ENCODE results near the gene KDM6B. TPM values are rescaled to one million over a fixed set of nuclear protein-coding genes. Genes with fewer than 3 reads are reported as not detected.

KDM6B gene
- total RNA-seq, 5 donors from 2014 or later (not counting 1 experiment from before 2014, with no cell fraction given) = 87.3 to 180 (median 108) TPM

DNA sequence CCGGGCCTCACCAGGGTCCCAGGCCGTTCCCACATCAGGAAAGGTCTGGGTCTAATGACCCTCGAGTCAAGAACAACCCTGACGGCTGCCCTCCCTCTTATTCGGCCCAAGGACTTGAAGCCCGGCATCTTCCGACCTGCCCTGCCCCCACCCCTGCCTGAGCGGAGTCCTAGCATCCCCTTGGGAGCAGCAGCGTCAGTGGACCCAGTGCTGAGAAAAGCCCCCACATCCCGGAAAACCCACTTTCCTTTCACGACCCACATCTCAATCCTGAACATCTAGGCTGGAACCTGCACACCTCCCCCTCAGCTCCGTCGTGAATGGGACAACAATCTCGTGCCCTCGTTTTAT is 21.6 kb downstream of the KDM6B start:
- Histone ChIP-seq H3K9me3 (no peaks in the 10 kb centered on the region), H3K4me3 (ENCODE audit: control insufficient read depth in 1 of 2, extremely low read depth in 1 of 2, low read length in 1 of 2) (no peak overlapping the region), H3K27me3 (replicated peaks in 1 of 2; ENCODE audit: control insufficient read depth in 2 of 2, extremely low read depth in 1 of 2, insufficient read depth in 2 of 2, low read length in 1 of 2) (no peaks in the 10 kb centered on the region), H3K4me1 (ENCODE audit: control insufficient read depth in 1 of 2, extremely low read depth in 1 of 2, insufficient read depth in 2 of 2, low read length in 2 of 2) (peaks cover 15 to 53% of the 10 kb centered on the region in 2 experiments), H3K36me3 (ENCODE audit: control insufficient read depth in 2 of 2, extremely low read depth in 1 of 2, insufficient read depth in 1 of 2, low read length in 1 of 2) (peaks cover 3 to 18% of the 10 kb centered on the region in 2 donors), H3K27ac (ENCODE audit: low read length) (no peak overlapping the region)
- Mint-ChIP-seq H3K9me3 (no peaks in the 10 kb centered on the region), H3K36me3 (peaks cover 7% of the 10 kb centered on the region), H3K27me3 (no peaks in the 10 kb centered on the region), H3K4me3 (peak overlapping the region in 1 of 3 donors; percentile 13), H3K27ac (peak overlapping the region in 1 of 2 donors; percentile 48), H3K4me1 (peaks cover 15 to 22% (median 19%) of the 10 kb centered on the region in 3 donors)
- POLR2A ChIA-PET = interaction anchor here (0.6 to 1.9 kb wide), 3 partner anchors 11 to 43 kb away, joined by 6 to 13 read pairs (median 11); no protein-coding TSS in a partner anchor
- CTCF ChIA-PET = no interaction called here
- DNase-seq = no peak
- WGBS (ENCODE audit: insufficient coverage) = 53% methylated on average over 12 of the region's 15 CpGs
- ATAC-seq (replicated peaks in 1 of 4) = no peak

DNA sequence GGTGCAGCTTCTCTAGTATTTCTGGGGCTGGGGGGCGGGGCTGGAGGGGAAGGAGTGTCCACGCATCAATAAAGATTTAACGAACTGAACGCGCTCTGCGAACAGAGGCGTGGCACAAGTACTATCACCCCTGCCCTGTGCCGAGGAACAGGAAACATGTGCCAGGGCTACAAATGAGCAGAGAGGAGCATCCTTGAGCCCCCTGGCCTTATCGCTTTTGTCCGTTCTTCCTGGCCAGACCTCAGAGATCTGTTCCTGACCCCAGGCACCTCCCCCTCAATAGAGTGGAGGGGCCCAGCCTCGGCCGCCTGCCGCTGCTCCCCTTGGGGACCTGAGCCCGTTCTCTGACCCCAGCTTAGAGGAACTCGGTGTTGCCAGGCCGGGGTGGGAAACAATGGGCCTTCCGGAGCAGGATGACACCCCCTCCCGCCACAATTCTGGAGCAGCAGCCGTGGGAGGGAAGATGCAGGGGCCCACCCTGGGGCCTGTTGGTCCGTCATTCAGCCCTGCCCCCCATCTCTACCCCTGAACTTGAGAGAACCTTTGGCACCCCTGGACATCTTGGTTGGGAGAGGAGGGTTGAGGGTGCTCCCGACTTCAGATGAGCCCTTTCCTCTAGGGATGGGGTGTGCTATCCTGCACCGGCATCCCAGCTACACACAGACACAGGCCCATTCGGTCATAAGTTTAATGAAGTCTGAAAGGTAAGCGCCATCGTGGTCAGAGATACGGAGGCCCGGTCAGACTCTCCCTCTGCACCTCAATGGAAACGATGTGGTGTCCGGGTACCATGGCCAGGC is 22.2 kb downstream of the KDM6B start:
- ChIA-PET CTCF (interaction anchor here in 1 of 2 donors (1.0 to 1.5 kb wide), 6 partner anchors 11 to 169 kb away, joined by 3 to 9 read pairs (median 7); partner anchors contain the start of genes KDM6B, RNF227, TP53 and WRAP53), POLR2A (interaction anchor here (0.6 to 1.9 kb wide), 4 partner anchors 11 to 42 kb away, joined by 6 to 13 read pairs (median 10); no protein-coding TSS in a partner anchor)
- Histone ChIP-seq H3K9me3 (no peaks in the 10 kb centered on the region), H3K27me3 (replicated peaks in 1 of 2; ENCODE audit: control insufficient read depth in 2 of 2, extremely low read depth in 1 of 2, insufficient read depth in 2 of 2, low read length in 1 of 2) (no peaks in the 10 kb centered on the region), H3K4me1 (ENCODE audit: control insufficient read depth in 1 of 2, extremely low read depth in 1 of 2, insufficient read depth in 2 of 2, low read length in 2 of 2) (peaks cover 14 to 48% of the 10 kb centered on the region in 2 experiments), H3K27ac (ENCODE audit: low read length) (peak overlapping the region; percentile 89), H3K4me3 (ENCODE audit: control insufficient read depth in 1 of 2, extremely low read depth in 1 of 2, low read length in 1 of 2) (peak overlapping the region; percentile 72 to 83), H3K36me3 (ENCODE audit: control insufficient read depth in 2 of 2, extremely low read depth in 1 of 2, insufficient read depth in 1 of 2, low read length in 1 of 2) (peaks cover 3 to 21% of the 10 kb centered on the region in 2 donors)
- DNase-seq (peak in 9 of 35 experiments; percentile 16 to 48 (median 31)), ATAC-seq (replicated peaks in 1 of 4) (no peak)
- H3K4me1 Mint-ChIP-seq = peaks cover 9 to 17% (median 13%) of the 10 kb centered on the region in 3 donors
- H3K36me3 Mint-ChIP-seq = peaks cover 7% of the 10 kb centered on the region
- no peak overlapping the region for H3K27ac Mint-ChIP-seq
- H3K4me3 Mint-ChIP-seq = no peak overlapping the region
- H3K27me3 Mint-ChIP-seq = no peaks in the 10 kb centered on the region
- no peaks in the 10 kb centered on the region for H3K9me3 Mint-ChIP-seq
- WGBS (ENCODE audit: insufficient coverage) = 11% methylated on average over 24 of the region's 29 CpGs

DNA sequence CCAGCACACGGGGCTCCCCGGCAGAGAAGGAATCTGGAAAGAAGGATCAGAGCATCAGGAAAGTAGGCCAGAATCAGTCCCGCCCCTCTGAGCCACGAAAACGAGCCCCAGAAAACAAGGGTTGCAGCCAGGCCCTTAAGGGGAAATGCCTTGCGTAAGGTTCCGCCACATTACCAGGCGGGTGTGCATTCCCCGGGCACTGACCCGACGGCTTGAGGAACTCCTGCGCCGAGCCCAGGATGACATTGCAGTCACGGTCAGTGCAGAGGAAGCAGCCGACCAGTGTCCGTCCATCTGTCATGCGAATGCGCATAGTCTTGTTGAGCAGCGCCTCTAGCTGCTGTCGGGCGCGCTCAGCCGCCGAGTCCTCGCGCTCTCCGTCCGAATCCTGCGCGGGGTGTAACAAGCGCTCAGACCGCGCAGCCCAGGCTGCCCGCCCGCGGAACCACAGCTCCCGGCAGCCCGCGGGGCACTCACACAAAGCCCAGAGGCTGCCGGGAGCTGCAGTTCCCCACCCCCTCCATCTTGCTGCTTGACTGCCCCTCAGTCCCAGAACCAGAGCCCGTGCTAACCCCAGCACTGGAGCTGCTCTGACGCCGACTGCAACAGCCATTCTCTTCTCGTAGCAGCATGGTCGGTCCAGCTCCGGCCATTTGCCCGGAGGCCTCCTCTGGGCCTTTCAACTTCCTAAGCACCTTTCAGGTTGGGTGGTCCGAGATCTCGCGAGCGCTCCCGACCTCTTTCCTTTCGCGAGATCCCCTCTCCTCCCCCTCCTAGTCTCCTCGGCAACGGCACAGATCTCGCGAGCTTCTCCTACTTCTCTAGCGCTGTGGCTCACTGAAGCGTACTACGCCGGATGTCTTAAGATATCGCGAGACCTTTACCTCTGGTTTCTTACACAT is 23.0 kb downstream of the KDM6B start, which contains the start of gene NAA38:
Gene NAA38, minus strand, starts transcription at position 749 of the 902 bp plus-strand sequence. Its CDS starts 96 bp downstream, at position 653.
- ChIA-PET POLR2A (interaction anchor here in 1 of 2 donors (0.5 to 1.9 kb wide), 7 partner anchors 12 to 148 kb away, joined by 3 to 11 read pairs (median 3); no protein-coding TSS in a partner anchor), CTCF (interaction anchor here (0.5 to 1.5 kb wide), 17 partner anchors 11 to 503 kb away, joined by 3 to 9 read pairs (median 4); partner anchors contain the start of genes KDM6B (in 1 of the 2), RNF227 (in 1 of the 2), TP53 (in 1 of the 2) and WRAP53 (in 1 of the 2))
- ATAC-seq (replicated peaks in 1 of 4) (peak; percentile 83 to 90 (median 88)), DNase-seq (peak; percentile 88 to 98 (median 95))
- no peak within 1 kb of the TSS for H3K27ac Mint-ChIP-seq
- H3K36me3 ChIP-seq (ENCODE audit: control insufficient read depth in 2 of 2, extremely low read depth in 1 of 2, insufficient read depth in 1 of 2, low read length in 1 of 2) = peaks cover 3 to 21% of the 10 kb centered on the region in 2 donors
- peaks cover 7% of the 10 kb centered on the region for H3K36me3 Mint-ChIP-seq
- no peaks in the 10 kb centered on the region for H3K27me3 ChIP-seq (replicated peaks in 1 of 2; ENCODE audit: control insufficient read depth in 2 of 2, extremely low read depth in 1 of 2, insufficient read depth in 2 of 2, low read length in 1 of 2)
- under 1% methylated on average over 64 of the region's 64 CpGs for WGBS (ENCODE audit: insufficient coverage)
- no peak within 1 kb of the TSS for H3K4me3 Mint-ChIP-seq
- H3K4me3 ChIP-seq (ENCODE audit: control insufficient read depth in 1 of 2, extremely low read depth in 1 of 2, low read length in 1 of 2) = peak within 1 kb of the TSS; percentile 72 to 83
- peaks cover under 1 to 8% (median 5%) of the 10 kb centered on the region in 3 donors for H3K4me1 Mint-ChIP-seq
- peaks cover 12 to 40% of the 10 kb centered on the region in 2 experiments for H3K4me1 ChIP-seq (ENCODE audit: control insufficient read depth in 1 of 2, extremely low read depth in 1 of 2, insufficient read depth in 2 of 2, low read length in 2 of 2)
- no peaks in the 10 kb centered on the region for H3K9me3 ChIP-seq
- peak within 1 kb of the TSS; percentile 89 for H3K27ac ChIP-seq (ENCODE audit: low read length)
- no peaks in the 10 kb centered on the region for H3K9me3 Mint-ChIP-seq
- no peaks in the 10 kb centered on the region for H3K27me3 Mint-ChIP-seq

DNA sequence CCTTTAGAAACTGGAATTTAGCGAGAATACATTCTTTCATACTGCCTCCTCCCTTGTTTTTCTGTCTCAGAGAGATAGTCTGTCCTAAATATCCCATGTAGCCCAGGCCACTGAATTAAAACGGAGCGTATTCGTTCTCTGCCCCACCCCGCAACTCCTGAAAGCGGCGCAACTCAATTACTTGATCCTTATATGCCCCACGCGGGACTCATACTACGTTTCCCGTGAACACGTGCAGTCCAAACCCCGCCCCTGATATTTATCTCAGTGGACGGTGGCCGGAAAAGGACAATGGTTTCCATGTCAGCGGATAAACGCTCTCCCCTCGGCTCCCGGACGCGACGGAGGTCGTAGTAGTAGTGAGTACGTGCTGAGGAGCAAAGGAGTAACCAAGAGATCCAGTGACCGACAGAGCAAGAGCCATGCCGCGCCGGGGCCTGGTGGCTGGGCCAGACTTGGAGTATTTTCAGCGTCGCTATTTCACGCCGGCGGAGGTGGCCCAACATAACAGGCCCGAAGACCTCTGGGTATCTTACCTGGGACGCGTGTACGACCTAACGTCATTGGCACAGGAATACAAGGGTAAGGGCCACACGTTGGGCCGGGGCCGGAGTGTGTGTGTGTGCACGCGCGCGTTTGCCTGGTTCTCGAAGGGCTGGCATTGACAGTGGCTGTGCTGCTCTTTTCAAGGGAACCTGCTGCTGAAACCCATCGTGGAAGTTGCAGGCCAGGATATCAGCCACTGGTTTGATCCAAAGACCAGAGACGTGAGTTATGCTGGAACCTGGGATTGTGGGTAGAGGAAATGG is 23.9 kb downstream of the KDM6B start, which contains the start of gene CYB5D1:
Gene CYB5D1, plus strand, starts transcription at position 291 of the 809 bp plus-strand sequence. Its CDS starts 132 bp downstream, at position 423.
- H3K27me3 ChIP-seq (replicated peaks in 1 of 2; ENCODE audit: control insufficient read depth in 2 of 2, extremely low read depth in 1 of 2, insufficient read depth in 2 of 2, low read length in 1 of 2) = no peaks in the 10 kb centered on the region
- H3K27me3 Mint-ChIP-seq = no peaks in the 10 kb centered on the region
- H3K27ac Mint-ChIP-seq = no peak within 1 kb of the TSS
- H3K4me1 Mint-ChIP-seq = peaks cover 4 to 5% (median 5%) of the 10 kb centered on the region in 3 donors
- peak within 1 kb of the TSS; percentile 89 for H3K27ac ChIP-seq (ENCODE audit: low read length)
- DNase-seq (peak; percentile 79 to 93 (median 87)), ATAC-seq (replicated peaks in 1 of 4) (peak; percentile 58 to 61 (median 60))
- H3K9me3 Mint-ChIP-seq = no peaks in the 10 kb centered on the region
- H3K4me1 ChIP-seq (ENCODE audit: control insufficient read depth in 1 of 2, extremely low read depth in 1 of 2, insufficient read depth in 2 of 2, low read length in 2 of 2) = peaks cover 12 to 36% of the 10 kb centered on the region in 2 experiments
- H3K4me3 ChIP-seq (ENCODE audit: control insufficient read depth in 1 of 2, extremely low read depth in 1 of 2, low read length in 1 of 2) = peak within 1 kb of the TSS; percentile 72 to 83
- H3K9me3 ChIP-seq = no peaks in the 10 kb centered on the region
- peaks cover 0 to 15% of the 10 kb centered on the region in 2 donors for H3K36me3 ChIP-seq (ENCODE audit: control insufficient read depth in 2 of 2, extremely low read depth in 1 of 2, insufficient read depth in 1 of 2, low read length in 1 of 2)
- POLR2A ChIA-PET = interaction anchor here in 1 of 2 donors (0.5 to 1.9 kb wide), 5 partner anchors 12 to 118 kb away, joined by 3 to 11 read pairs (median 4); no protein-coding TSS in a partner anchor
- no peak within 1 kb of the TSS for H3K4me3 Mint-ChIP-seq
- CTCF ChIA-PET = interaction anchor here (0.5 to 1.5 kb wide), 16 partner anchors 10 to 503 kb away, joined by 3 to 9 read pairs (median 4); partner anchors contain the start of genes KDM6B (in 1 of the 2), RNF227 (in 1 of the 2), TP53 (in 1 of the 2) and WRAP53 (in 1 of the 2)
- WGBS (ENCODE audit: insufficient coverage) = 10% methylated on average over 43 of the region's 48 CpGs
- H3K36me3 Mint-ChIP-seq = peaks cover 7% of the 10 kb centered on the region

DNA sequence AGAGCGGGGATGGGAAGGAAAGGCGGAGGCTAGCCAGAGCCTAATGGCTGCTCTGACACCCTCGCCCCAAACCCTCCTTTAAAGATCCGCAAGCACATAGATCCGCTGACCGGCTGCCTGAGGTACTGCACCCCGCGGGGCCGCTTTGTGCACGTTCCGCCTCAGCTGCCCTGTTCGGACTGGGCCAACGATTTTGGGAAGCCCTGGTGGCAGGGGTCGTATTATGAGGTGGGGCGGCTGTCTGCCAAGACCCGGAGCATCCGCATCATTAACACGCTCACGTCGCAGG is 24.4 kb downstream of the KDM6B start:
- Histone ChIP-seq H3K27ac (ENCODE audit: low read length) (peak overlapping the region; percentile 89), H3K36me3 (ENCODE audit: control insufficient read depth in 2 of 2, extremely low read depth in 1 of 2, insufficient read depth in 1 of 2, low read length in 1 of 2) (peaks cover 0 to 12% of the 10 kb centered on the region in 2 donors), H3K4me3 (ENCODE audit: control insufficient read depth in 1 of 2, extremely low read depth in 1 of 2, low read length in 1 of 2) (peak overlapping the region; percentile 72 to 83), H3K4me1 (ENCODE audit: control insufficient read depth in 1 of 2, extremely low read depth in 1 of 2, insufficient read depth in 2 of 2, low read length in 2 of 2) (peaks cover 12 to 36% of the 10 kb centered on the region in 2 experiments), H3K27me3 (replicated peaks in 1 of 2; ENCODE audit: control insufficient read depth in 2 of 2, extremely low read depth in 1 of 2, insufficient read depth in 2 of 2, low read length in 1 of 2) (no peaks in the 10 kb centered on the region), H3K9me3 (no peaks in the 10 kb centered on the region)
- Mint-ChIP-seq H3K27ac (no peak overlapping the region), H3K36me3 (peaks cover 7% of the 10 kb centered on the region), H3K4me1 (peaks cover 4 to 7% (median 5%) of the 10 kb centered on the region in 3 donors), H3K27me3 (no peaks in the 10 kb centered on the region), H3K4me3 (no peak overlapping the region), H3K9me3 (no peaks in the 10 kb centered on the region)
- DNase-seq (peak in 3 of 35 experiments; percentile 12 to 53 (median 37)), ATAC-seq (replicated peaks in 1 of 4) (no peak)
- CTCF ChIA-PET = no interaction called here
- 82% methylated on average over 14 of the region's 20 CpGs for WGBS (ENCODE audit: insufficient coverage)
- POLR2A ChIA-PET = no interaction called here

Measured in T-cell (primary cell).